Stomach (tissue), 9 donors: ENCODE data around the gene BLID. TPM values are rescaled to one million over a fixed set of nuclear protein-coding genes. Genes with fewer than 3 reads are reported as not detected.

ENCODE experiments used
- DNase-seq, 2 donors: peaks; one replicate each; pipeline versions ENCODE4 v3.0.0 to v3.0.0-alpha.2; 2013 to 2019
- H3K27ac ChIP-seq, 5 donors: fragments of 200-600 bp in 4 of 5; sonication (generic) in 4 of 5; one replicate each; pipeline ENCODE4 v1.5.1; 2013 to 2019; ENCODE audit warnings: mild to moderate bottlenecking in 1 of 5, moderate library complexity in 1 of 5
- H3K27me3 ChIP-seq, 3 donors: fragments of 200-600 bp; sonication (generic); one replicate each; pipeline ENCODE4 v1.5.1; 2017 to 2019; ENCODE audit warnings: mixed run types in 1 of 3
- H3K36me3 ChIP-seq, 4 donors: fragments of 200-600 bp; sonication (generic); 1 replicate in 3 of 4; 2 replicates in 1 of 4; pipeline ENCODE4 v1.5.1; 2016 to 2019
- H3K4me1 ChIP-seq, 4 donors: fragments of 200-600 bp; sonication (generic); one replicate each; pipeline ENCODE4 v1.5.1; 2016 to 2019
- H3K4me3 ChIP-seq, 4 donors: fragments of 200-600 bp; sonication (generic) in 3 of 4; one replicate each; pipeline ENCODE4 v1.5.1; 2016 to 2019; ENCODE audit warnings: mild to moderate bottlenecking in 1 of 4
- H3K9me3 ChIP-seq, 4 donors: fragments of 200-600 bp; sonication (generic); one replicate each; pipeline ENCODE4 v1.5.1; 2016 to 2019
- CTCF ChIP-seq, 7 experiments: fragments of 450-650 bp in 4 of 7; fragments of 200-600 bp in 3 of 7; sonication (generic) in 3 of 7; IDR thresholded peaks; one replicate each; pipeline ENCODE4 v1.5.1; 2016 to 2019; ENCODE audit warnings: antibody characterized with exemption in 7 of 7, control low read depth in 2 of 7, mild to moderate bottlenecking in 1 of 7
- EP300 ChIP-seq: sonication (generic); formaldehyde crosslinking; IDR thresholded peaks from one replicate; pipeline ENCODE4 v1.6.1; 2017; ENCODE audit warnings: antibody characterized with exemption
- POLR2A ChIP-seq, 4 donors: fragments of 450-650 bp; IDR thresholded peaks; one replicate each; pipeline ENCODE4 v1.6.1; 2016; ENCODE audit warnings: antibody characterized with exemption in 4 of 4, control low read depth in 2 of 4, mild to moderate bottlenecking in 1 of 4, moderate library complexity in 1 of 4
- POLR2AphosphoS5 ChIP-seq, 3 donors: sonication (generic); formaldehyde crosslinking; IDR thresholded peaks; one replicate each; pipeline ENCODE4 v1.6.1; 2016; ENCODE audit warnings: antibody characterized with exemption in 3 of 3
- WGBS, 5 donors: extraction: QIAGEN DNeasy Blood & Tissue Kit in 3 of 5; methylation state at CpG; one replicate each; pipeline versions ENCODE4 v1.1.5 to v1.1.7; 2013 to 2018; 5-methylcytosine and 5-hydroxymethylcytosine counted together
- intact Hi-C: fragments of 100-400 bp; cut with DNase I; formaldehyde crosslinking; loops from one replicate; pipeline ENCODE4 v1.15.1; 2023; ENCODE audit warnings: low total_unique reads
- polyA plus RNA-seq, 3 donors: library from polyadenylated mRNA; stranded (reverse); fragments of 200-250 nt; gene quantifications; one replicate each; pipeline ENCODE4 v1.2.3, GENCODE V29; 2013
- total RNA-seq, 5 donors: library from RNA; depleted of rRNA; stranded (reverse); fragments of >200 nt; gene quantifications; one replicate each; pipeline versions ENCODE4 v1.1.0 to v1.2.3, GENCODE V29; 2014 to 2016
- donor health status: healthy with polysubstance abuse.
- donor health status: Bipolar disorder and iron deficiency.
- donor health status: healthy.

Gene BLID
- total and polyA plus RNA-seq, 8 donors = 3.1 TPM; not detected in 7

DNA sequence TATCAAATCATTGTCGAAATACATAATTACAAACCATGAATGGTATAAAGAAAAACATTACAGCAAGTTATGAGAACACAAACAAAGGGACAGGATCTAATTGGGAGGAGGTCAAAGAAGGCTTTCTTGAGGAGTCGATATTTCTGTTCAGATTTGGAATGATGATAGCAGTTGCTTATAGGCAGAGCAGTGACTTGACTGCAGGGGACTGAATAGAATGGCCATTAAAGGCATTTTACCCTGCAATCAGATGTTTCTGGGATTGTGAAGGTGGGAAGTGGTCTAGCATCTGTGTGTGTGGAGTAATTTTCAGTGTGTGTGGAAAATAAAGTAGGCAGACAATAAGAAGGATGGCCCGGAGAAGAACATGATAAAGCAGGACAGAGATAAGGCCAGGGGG is 41.0 kb downstream of the BLID start:
- Histone ChIP-seq H3K9me3 (no peaks in the 10 kb centered on the region), H3K27ac (no peak overlapping the region), H3K36me3 (no peaks in the 10 kb centered on the region), H3K4me3 (no peak overlapping the region), H3K4me1 (peaks cover 0 to 8% (median 3%) of the 10 kb centered on the region in 4 donors), H3K27me3 (no peaks in the 10 kb centered on the region)
- DNase-seq = no peak
- 67 to 78% (median 74%) methylated on average over 3 of the region's 3 CpGs for WGBS, 5 donors
- intact Hi-C loops = no loop called here
- TF ChIP-seq POLR2A (IDR thresholded peaks at IDR 0.05) (no peak), CTCF (IDR thresholded peaks at IDR 0.05) (no peak), POLR2AphosphoS5 (IDR thresholded peaks at IDR 0.05) (no peak), EP300 (no peak)

- TF ChIP-seq POLR2AphosphoS5 (IDR thresholded peaks at IDR 0.05) (no peak), EP300 (no peak), POLR2A (IDR thresholded peaks at IDR 0.05) (no peak), CTCF (IDR thresholded peaks at IDR 0.05) (no peak)
Measured at GRCh38 chr11:122074022-122074421, 42.0 kb downstream of the BLID start.

GRCh38 chr11:122071709-122072202 is 44.3 kb downstream of the BLID start:
- Histone ChIP-seq H3K4me1 (peaks cover 0 to 20% (median 3%) of the 10 kb centered on the region in 4 donors), H3K9me3 (no peaks in the 10 kb centered on the region), H3K36me3 (no peaks in the 10 kb centered on the region), H3K27ac (peak overlapping the region in 1 of 5 donors; percentile 17), H3K4me3 (no peak overlapping the region), H3K27me3 (no peaks in the 10 kb centered on the region)
- WGBS, 5 donors = 65 to 75% (median 68%) methylated on average over 8 to 10 of the region's 10 CpGs
- peak in 1 of 2 donors; percentile 18 for DNase-seq
- TF ChIP-seq POLR2A (IDR thresholded peaks at IDR 0.05) (no peak), CTCF (IDR thresholded peaks at IDR 0.05) (no peak), POLR2AphosphoS5 (IDR thresholded peaks at IDR 0.05) (no peak)
- intact Hi-C loops = no loop called here

More at GRCh38 chr11:122074022-122074421, 42.0 kb downstream of the BLID start:
- Histone ChIP-seq H3K27me3 (no peaks in the 10 kb centered on the region), H3K27ac (no peak overlapping the region), H3K36me3 (no peaks in the 10 kb centered on the region), H3K4me3 (no peak overlapping the region), H3K9me3 (no peaks in the 10 kb centered on the region), H3K4me1 (peaks cover 0 to 9% (median 3%) of the 10 kb centered on the region in 4 donors)
- DNase-seq = no peak
- intact Hi-C loops = no loop called here

GRCh38 chr11:122069707-122070360 is 46.2 kb downstream of the BLID start:
- Histone ChIP-seq H3K9me3 (no peaks in the 10 kb centered on the region), H3K27me3 (no peaks in the 10 kb centered on the region), H3K36me3 (no peaks in the 10 kb centered on the region), H3K4me1 (peaks cover 0 to 20% (median 3%) of the 10 kb centered on the region in 4 donors), H3K27ac (no peak overlapping the region), H3K4me3 (no peak overlapping the region)
- TF ChIP-seq EP300 (no peak), POLR2A (IDR thresholded peaks at IDR 0.05) (no peak), POLR2AphosphoS5 (IDR thresholded peaks at IDR 0.05) (no peak), CTCF (IDR thresholded peaks at IDR 0.05) (no peak)
- 17 to 30% (median 25%) methylated on average over 7 of the region's 7 CpGs for WGBS, 5 donors
- intact Hi-C loops = no loop called here
- DNase-seq = peak; percentile 28 to 91
